Midbrain (tissue), 1 donor: Measurements from ENCODE around the gene ST6GALNAC4.
"Not testable (repeated sequence)": the region's sequence is repeated elsewhere in the genome, so short reads cannot be mapped to it uniquely, and the experiment has no call there.

Experiments used
- DNase-seq: peaks from one replicate; lab custom pipeline; 2025; lab: John Stamatoyannopoulos, UW

ST6GALNAC4 gene

GRCh38 chr9:127887792-127888191 lies 29.0 kb downstream of the ST6GALNAC4 start:
- DNase-seq, result no peak

- no peak for DNase-seq
Observed at GRCh38 chr9:127886401-127886972, 30.4 kb downstream of the ST6GALNAC4 start.

DNA sequence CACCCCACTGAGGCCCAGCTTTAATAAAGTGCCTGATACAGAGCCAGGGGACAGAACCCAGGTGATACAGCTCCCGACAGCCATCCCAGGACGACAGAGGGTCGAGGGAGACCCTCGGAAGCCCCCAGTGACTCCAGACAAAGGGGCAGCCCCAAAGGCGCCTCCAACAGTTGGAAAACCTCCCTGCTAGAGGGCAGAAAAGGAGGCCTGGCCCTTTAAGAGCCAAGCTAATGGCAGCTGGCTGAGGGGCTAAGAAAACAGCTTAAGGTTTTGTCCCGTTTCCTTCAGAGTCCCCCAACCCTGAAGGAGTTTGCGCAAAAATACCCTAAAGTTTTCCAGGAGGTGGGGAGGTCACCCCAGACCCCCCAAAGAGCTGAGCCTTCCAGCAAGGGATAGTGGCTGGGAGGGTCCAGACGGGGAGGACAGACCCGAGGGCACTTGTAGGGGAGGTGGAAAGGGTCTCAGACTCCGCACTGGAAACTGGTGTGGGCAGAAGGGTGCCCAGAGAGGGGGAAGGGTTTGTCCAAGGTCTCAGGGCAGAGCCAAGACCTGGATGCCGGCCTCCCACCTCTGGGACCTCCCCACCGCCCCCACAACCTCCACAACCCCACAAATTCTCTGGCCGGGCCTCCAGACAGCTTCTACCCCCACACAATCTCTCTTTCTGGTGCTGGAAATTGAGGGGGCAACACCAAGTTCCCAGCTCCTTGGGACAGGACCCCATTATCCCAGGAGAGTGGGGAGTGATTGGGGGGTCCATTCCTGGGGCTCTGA lies 31.1 kb downstream of the ST6GALNAC4 start:
- no peak for DNase-seq

- DNase-seq, result no peak
Observed at GRCh38 chr9:127884976-127885490, 31.8 kb downstream of the ST6GALNAC4 start.

DNA sequence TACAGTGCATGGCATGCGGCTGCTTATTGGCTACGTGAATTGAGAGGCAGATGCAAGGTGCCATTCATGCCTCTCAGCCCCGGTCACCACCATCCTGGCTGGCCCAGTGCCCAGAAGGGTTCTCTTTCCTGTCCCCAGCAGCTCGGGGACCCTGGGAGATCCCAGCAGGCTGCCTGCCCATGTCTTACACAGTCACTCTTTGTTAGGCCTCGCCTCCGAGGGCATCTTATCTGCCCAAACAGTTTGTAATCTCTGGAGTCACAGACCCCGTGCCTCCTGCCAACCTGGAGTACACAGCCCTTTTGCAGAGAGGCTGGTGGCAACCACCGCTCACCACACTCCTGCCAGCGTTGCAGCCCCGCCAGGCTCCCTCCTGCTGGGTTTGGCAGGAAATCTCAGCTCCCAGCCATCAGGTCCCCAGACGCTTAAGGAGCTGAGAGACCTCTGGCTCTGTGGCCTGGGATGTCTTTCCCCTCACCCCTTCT lies 32.4 kb downstream of the ST6GALNAC4 start:
- no peak for DNase-seq

- no peak for DNase-seq
Observed at GRCh38 chr9:127883959-127884358, 32.9 kb downstream of the ST6GALNAC4 start.

- not testable (repeated sequence) for DNase-seq
Observed at GRCh38 chr9:127881715-127882114, 35.1 kb downstream of the ST6GALNAC4 start.

GRCh38 chr9:127880143-127880542 lies 36.7 kb downstream of the ST6GALNAC4 start:
- DNase-seq, result no peak

GRCh38 chr9:127878652-127879390 lies 38.0 kb downstream of the ST6GALNAC4 start:
- no peak for DNase-seq

GRCh38 chr9:127878001-127878651 lies 38.7 kb downstream of the ST6GALNAC4 start:
- no peak for DNase-seq

DNA sequence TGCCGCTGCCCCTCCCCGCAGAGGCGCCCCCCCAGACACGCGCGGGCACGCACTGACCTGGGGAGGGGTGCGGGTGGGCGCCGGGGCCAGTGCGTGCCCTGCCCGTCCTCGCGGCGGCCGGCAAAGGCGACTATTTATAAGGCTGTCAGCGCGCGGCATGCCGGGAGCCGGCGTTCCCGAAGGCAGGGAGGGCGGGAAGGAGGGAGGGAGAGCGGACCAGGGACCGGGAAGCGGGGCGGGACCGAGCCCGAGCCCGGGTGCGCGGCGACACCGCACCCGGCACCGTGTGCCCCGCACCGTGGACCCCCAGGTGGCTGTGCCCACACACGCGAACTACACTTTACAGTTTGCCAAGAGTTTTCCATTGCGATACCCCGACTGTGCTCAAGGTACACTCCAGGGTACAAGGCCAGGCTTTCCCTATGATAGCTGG lies 39.3 kb downstream of the ST6GALNAC4 start, which contains the start of gene AK1:
TSS of gene AK1 (minus strand) at position 110 of the 433 bp plus-strand sequence. CDS start 3,058 bp downstream, outside the sequence.
- peak; percentile 89 for DNase-seq

DNA sequence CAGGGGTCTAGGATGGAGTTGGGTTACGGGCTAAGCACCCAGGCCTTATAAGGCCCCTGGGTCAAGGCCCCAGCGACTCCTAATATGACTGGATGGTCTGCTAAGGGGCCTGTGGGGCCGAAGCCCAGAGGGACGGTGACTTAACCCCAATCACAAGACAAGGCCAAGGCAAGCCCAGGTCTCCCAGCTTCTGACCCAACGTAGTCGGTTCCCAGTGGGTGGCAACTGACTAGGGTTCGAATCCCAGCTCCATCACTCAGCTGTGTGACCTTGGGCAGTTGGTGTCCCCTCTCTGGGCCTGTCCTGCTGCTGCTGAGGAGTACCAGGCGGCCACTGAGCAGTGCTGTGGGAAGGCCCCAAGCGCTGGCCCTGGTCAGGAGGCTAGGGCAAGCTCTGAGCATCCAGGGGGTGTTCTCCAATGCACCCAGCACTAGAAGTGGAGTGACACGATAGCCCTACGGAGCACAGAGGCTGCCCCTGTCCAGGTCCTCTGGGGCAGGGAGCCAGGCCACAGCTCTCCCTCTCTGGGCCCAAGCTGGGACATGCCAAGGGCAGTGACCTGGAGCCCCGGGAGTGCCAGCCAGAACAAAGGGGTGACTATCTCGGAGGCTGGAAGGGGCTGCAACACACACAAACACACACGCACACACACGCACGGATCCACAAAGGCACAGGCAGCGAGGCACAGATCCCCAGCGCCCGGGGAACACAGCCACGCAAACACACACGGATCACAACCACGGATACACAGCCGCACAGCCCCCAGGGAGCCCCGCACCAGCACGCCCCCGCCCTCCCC lies 39.9 kb downstream of the ST6GALNAC4 start:
- DNase-seq, result peak; percentile 38

DNA sequence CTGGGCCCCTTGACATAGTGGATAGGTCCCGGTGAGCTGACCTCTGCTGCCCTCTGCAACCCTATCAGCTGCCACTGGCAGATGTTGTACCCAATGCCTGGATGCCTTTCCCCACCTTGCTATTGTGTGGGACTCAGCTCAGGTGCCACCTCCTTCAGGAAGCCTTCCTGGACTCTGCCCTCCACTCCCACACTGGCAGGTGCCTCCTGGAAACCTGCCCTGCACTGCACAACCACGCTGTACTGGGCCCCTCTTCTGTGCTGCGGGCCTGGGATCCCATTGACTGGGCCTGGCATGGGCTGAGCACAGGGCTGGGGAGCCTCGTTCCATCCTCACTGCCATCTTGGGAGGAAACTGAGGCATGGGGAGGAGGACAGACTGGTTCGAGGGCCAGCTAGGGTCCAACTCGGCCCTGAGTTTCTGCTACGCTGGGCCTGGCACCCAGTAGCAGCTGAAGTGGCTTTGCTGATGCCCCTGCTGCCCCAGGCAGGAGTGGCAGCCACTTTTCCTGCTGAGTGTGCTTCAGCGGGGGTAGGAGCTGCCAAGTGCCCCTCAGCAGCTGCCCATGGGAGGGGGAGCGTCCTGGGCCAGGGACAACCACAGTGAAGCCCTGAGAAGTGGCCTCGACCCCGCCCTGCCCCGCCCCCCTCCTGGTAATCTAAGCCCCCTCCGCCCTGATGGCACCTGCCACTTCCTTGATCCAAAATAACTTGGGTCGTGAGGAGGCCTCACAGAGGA lies 40.6 kb downstream of the ST6GALNAC4 start:
- no peak for DNase-seq

GRCh38 chr9:127875306-127875966 lies 41.4 kb downstream of the ST6GALNAC4 start:
- DNase-seq, result no peak

DNA sequence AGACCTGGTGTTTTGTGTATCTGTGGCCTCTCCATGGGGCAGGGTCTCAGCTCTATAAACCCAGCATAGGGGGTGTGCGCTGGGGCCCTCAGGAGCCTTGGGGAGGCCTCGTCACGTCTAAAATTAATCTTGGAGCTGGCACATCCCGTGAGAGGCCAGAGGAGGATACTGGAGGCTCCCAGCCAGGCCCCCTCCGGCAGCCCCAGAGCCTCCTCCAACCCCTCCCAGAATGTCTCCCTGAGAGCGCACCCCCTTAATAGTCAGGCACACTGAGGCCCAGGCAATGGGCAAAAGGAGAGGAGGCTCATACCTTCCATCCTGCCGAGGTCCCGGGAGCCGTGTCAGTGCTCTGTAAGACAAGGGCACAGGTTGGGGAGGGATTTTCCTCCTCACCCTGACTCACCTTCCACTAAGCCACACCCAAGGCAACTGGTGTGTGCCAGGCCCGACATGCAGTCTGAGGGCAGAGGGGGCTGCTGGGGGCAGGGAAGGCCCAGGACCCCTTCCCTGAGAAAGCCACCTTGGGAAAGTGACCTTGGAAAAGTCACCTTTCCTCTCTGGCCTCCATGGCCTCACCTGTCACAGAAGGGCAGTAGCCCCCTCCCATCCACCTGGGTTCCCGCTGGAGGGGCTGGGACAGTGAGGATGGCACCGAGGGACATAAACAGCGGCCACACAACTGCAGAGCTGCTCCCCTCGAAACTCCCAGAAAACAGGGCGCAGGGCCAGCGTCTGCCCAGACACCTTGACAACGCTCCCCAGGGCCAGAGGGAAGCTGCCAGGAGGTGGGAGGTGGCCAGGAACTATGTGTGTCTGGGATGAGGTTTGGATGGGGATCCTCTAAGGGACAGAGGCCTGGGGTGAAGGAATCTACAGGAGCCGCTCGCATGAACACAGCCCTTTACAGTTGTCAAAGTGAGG lies 42.3 kb downstream of the ST6GALNAC4 start:
- peak; percentile 50 for DNase-seq

DNA sequence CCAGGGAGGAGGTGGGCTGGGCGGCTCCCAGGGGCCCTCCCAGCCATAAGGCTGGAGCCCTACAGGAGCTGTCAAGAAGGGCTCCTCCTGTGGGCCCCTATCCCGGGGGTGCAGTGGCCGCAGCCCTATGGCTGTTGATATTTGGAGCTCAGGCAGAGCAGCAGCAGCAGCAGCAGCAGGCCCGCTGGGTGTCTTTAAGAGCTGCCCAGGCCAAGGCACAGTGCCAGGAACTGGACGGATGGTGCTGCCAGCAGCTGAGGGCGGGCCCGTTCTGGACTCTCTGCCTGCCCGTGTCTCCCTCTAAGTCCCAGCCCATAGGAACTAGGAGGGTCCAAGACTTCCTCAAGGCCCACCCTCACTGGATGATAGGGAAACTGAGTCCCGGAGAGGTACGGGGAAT lies 43.0 kb downstream of the ST6GALNAC4 start:
- DNase-seq, result peak; percentile 87

- peak; percentile 65 for DNase-seq
Observed at GRCh38 chr9:127873223-127873691, 43.6 kb downstream of the ST6GALNAC4 start.
